ENCODE results near the gene EXOSC9. TPM values are rescaled to one million over a fixed set of nuclear protein-coding genes. Genes with fewer than 3 reads are reported as not detected.

The EXOSC9 gene
- total RNA-seq, 1 experiment from 2014 or later, result 29.9 TPM

DNA sequence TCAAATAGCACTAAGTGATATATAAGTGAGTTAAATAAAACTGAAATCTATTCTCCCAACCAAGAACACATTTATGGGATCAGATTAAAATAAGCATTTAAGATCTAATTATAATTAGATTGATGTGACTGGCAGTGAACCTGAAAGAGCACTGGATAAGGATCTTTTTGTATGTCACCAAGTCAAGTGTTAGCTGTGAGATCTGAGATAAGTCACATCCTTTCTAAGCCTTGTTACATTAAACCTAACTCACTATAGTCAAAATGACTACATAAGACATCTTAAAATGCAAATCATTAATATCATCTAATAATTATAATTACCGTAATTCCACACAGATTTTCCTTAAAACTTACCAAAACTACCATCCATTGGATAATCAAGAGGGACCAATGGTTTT, 20.9 kb downstream of the EXOSC9 start:
- Histone ChIP-seq H3K27me3 (ENCODE audit: insufficient read depth, low read depth) (no peaks in the 10 kb centered on the region), H4K20me1 (ENCODE audit: insufficient read depth) (peaks cover 3% of the 10 kb centered on the region; the same call in 1 of the 2 replicates), H3K9me2 (ENCODE audit: insufficient read depth) (no peaks in the 10 kb centered on the region), H3K36me3 (ENCODE audit: low read depth) (peaks cover 40% of the 10 kb centered on the region), H3K4me3 (peak overlapping the region; percentile 85), H3K9me3 (ENCODE audit: insufficient read depth, low read depth) (no peaks in the 10 kb centered on the region), H3F3A (ENCODE audit: insufficient read depth, low read depth) (peaks cover 24% of the 10 kb centered on the region), H3K79me2 (ENCODE audit: low read depth) (peaks cover 39% of the 10 kb centered on the region), H3K27ac (no peak overlapping the region), H2AFZ (0 out of 2 replicates have a peak overlapping the region, but pooled peaks have one; percentile 95), H3K4me1 (replicated peaks; ENCODE audit: insufficient read depth) (peaks cover 18% of the 10 kb centered on the region), H3K4me2 (peak overlapping the region; percentile 72)
- ChIA-PET CTCF (no interaction called here), POLR2A (ENCODE audit: unreplicated experiment) (no interaction called here)
- TF ChIP-seq, protein P1, sequence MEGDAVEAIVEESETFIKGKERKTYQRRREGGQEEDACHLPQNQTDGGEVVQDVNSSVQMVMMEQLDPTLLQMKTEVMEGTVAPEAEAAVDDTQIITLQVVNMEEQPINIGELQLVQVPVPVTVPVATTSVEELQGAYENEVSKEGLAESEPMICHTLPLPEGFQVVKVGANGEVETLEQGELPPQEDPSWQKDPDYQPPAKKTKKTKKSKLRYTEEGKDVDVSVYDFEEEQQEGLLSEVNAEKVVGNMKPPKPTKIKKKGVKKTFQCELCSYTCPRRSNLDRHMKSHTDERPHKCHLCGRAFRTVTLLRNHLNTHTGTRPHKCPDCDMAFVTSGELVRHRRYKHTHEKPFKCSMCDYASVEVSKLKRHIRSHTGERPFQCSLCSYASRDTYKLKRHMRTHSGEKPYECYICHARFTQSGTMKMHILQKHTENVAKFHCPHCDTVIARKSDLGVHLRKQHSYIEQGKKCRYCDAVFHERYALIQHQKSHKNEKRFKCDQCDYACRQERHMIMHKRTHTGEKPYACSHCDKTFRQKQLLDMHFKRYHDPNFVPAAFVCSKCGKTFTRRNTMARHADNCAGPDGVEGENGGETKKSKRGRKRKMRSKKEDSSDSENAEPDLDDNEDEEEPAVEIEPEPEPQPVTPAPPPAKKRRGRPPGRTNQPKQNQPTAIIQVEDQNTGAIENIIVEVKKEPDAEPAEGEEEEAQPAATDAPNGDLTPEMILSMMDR (conservative IDR thresholded peaks at IDR 0.05), result no peak
- no peak for TF ChIP-seq EZH2 (IDR thresholded peaks at IDR 0.05; ENCODE audit: low read depth)
- intact Hi-C loops (cut with micrococcal nuclease; ENCODE audit: unreplicated experiment), result no loop called here
- no peak for DNase-seq
- BruUV-seq (replicated peaks), result no TSS peak

DNA sequence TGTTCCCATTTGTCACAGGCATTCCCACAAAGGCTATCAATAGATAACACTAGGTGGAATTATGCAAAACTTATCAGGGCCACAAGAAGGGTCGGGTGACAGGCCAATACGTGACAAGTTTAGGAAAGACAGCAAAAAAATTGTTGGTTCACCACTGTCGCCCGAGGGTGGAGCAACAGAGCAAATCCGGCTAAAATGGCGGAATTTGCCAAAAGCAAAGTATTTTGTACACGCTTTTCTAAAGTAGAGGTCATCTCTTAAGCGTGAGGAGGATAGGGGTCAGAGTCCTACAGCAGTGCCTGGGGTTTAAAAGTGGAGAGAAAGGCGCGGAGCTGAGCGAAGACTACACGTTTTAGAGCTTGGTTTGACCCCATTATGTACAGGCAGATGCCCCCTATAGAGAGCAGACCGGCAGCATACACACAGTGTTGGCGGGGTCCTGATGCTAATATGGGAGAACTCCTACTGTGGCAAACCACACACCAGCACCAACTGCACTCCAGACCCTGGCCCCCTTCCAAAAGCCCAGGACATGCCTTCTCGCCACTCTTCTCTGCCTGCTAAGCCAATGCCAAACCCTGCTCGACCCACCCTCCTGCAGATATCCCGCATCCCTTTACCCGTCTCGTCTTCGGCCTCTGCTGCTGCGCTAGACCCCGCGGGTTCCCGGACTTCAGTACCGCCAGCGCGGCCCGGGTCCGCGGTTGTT, 21.8 kb downstream of the EXOSC9 start:
- TF ChIP-seq, protein P1 (conservative IDR thresholded peaks at IDR 0.05), result no peak
- no peak for TF ChIP-seq EZH2 (IDR thresholded peaks at IDR 0.05; ENCODE audit: low read depth)
- peak overlapping the region; percentile 95 for H2AFZ ChIP-seq
- no peaks in the 10 kb centered on the region for H3K9me2 ChIP-seq (ENCODE audit: insufficient read depth)
- H3K79me2 ChIP-seq (ENCODE audit: low read depth), result peaks cover 39% of the 10 kb centered on the region
- peak overlapping the region; percentile 24; the same call in 1 of the 2 replicates for H3K27ac ChIP-seq
- H3F3A ChIP-seq (ENCODE audit: insufficient read depth, low read depth), result peaks cover 15% of the 10 kb centered on the region
- ChIA-PET POLR2A (ENCODE audit: unreplicated experiment) (no interaction called here), CTCF (no interaction called here)
- H3K4me1 ChIP-seq (replicated peaks; ENCODE audit: insufficient read depth), result peaks cover 22% of the 10 kb centered on the region
- TSS peak; percentile 52 for BruUV-seq (replicated peaks)
- H4K20me1 ChIP-seq (ENCODE audit: insufficient read depth), result peaks cover 3% of the 10 kb centered on the region; the same call in 1 of the 2 replicates
- peak overlapping the region; percentile 85 for H3K4me3 ChIP-seq
- H3K27me3 ChIP-seq (ENCODE audit: insufficient read depth, low read depth), result no peaks in the 10 kb centered on the region
- H3K9me3 ChIP-seq (ENCODE audit: insufficient read depth, low read depth), result no peaks in the 10 kb centered on the region
- DNase-seq, result peak; percentile 32 to 60
- H3K36me3 ChIP-seq (ENCODE audit: low read depth), result peaks cover 33% of the 10 kb centered on the region
- peak overlapping the region; percentile 72 for H3K4me2 ChIP-seq
- intact Hi-C loops (cut with micrococcal nuclease; ENCODE audit: unreplicated experiment), result loop anchor here (1.0 kb wide), 2 partner anchors 22 to 47 kb away; partner anchors contain the start of genes BBS7 and EXOSC9

DNA sequence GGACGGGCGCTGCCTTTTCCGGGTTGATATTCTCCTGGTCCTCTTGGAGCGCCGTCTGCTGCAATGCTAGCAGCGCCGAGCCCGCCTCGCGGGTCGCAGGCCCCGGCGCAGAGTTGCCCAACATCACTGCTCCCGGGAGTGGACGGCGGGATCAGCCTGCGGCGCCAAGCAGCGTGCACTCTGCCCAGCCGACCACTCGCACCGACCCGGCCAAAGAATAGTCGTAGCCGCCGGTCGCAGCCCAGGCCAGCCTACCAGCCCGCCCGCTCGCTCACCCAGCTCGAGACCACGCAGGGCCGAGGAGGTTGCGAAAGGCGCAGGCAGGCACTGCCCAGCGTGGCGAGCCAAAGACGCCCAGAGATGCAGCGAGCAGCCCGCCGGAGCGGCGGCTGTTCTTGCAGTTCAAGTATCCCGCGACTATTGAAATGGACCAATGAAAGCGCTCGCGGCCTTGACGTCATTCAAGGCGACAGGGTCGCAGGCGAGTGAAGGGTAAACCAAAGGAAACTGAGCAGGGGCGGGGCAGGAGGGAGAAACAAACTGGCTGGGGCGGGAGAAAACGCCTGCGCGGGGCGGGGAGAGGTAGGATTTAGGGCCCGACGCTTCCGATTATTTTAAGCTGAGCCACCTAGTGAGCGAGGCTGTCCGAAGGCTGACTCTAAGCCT, 22.5 kb downstream of the EXOSC9 start, which contains the start of gene CCNA2:
Gene CCNA2, minus strand, starts transcription at position 379 of the 666 bp plus-strand sequence. Its CDS starts 255 bp downstream, at position 124.
- Histone ChIP-seq H3K4me2 (peak within 1 kb of the TSS; percentile 72), H2AFZ (peak within 1 kb of the TSS; percentile 95), H3F3A (ENCODE audit: insufficient read depth, low read depth) (peaks cover 15% of the 10 kb centered on the region), H3K9me3 (ENCODE audit: insufficient read depth, low read depth) (no peaks in the 10 kb centered on the region), H3K36me3 (ENCODE audit: low read depth) (peaks cover 27% of the 10 kb centered on the region), H3K9me2 (ENCODE audit: insufficient read depth) (no peaks in the 10 kb centered on the region), H4K20me1 (ENCODE audit: insufficient read depth) (peaks cover 3% of the 10 kb centered on the region; the same call in 1 of the 2 replicates), H3K27ac (peak within 1 kb of the TSS; percentile 25; the same call in 1 of the 2 replicates), H3K27me3 (ENCODE audit: insufficient read depth, low read depth) (no peaks in the 10 kb centered on the region), H3K4me1 (replicated peaks; ENCODE audit: insufficient read depth) (peaks cover 27% of the 10 kb centered on the region), H3K79me2 (ENCODE audit: low read depth) (peaks cover 39% of the 10 kb centered on the region), H3K4me3 (peak within 1 kb of the TSS; percentile 85)
- TF ChIP-seq, protein P1 (conservative IDR thresholded peaks at IDR 0.05), result no peak
- TF ChIP-seq EZH2 (IDR thresholded peaks at IDR 0.05; ENCODE audit: low read depth), result no peak
- CTCF ChIA-PET, result no interaction called here
- POLR2A ChIA-PET (ENCODE audit: unreplicated experiment), result no interaction called here
- no TSS peak for BruUV-seq (replicated peaks)
- peak; percentile 92 to 93 for DNase-seq
- intact Hi-C loops (cut with micrococcal nuclease; ENCODE audit: unreplicated experiment), result loop anchor here (1.0 kb wide), 2 partner anchors 22 to 47 kb away; partner anchors contain the start of genes BBS7 and EXOSC9
